D721Med (cell line): Measurements from ENCODE around the gene DDX23.

Experiments
- DNase-seq: peaks from one replicate; pipeline ENCODE4 v3.0.0; 2011; ENCODE audit warnings: low spot score; ENCODE audit not compliant: insufficient read length
- FAIRE-seq: peaks from 2 replicates; lab custom pipeline; 2011; peaks lifted over from hg19 to GRCh38; lab: Jason Lieb, UNC
- TF ChIP-seq, protein P1 (sequence below): IDR thresholded peaks from 2 replicates; pipeline ENCODE4 v1.5.1; 2012; ENCODE audit warnings: mild to moderate bottlenecking, control low read depth; ENCODE audit not compliant: insufficient read depth; ENCODE audit errors: missing control alignments

DDX23 gene

DNA sequence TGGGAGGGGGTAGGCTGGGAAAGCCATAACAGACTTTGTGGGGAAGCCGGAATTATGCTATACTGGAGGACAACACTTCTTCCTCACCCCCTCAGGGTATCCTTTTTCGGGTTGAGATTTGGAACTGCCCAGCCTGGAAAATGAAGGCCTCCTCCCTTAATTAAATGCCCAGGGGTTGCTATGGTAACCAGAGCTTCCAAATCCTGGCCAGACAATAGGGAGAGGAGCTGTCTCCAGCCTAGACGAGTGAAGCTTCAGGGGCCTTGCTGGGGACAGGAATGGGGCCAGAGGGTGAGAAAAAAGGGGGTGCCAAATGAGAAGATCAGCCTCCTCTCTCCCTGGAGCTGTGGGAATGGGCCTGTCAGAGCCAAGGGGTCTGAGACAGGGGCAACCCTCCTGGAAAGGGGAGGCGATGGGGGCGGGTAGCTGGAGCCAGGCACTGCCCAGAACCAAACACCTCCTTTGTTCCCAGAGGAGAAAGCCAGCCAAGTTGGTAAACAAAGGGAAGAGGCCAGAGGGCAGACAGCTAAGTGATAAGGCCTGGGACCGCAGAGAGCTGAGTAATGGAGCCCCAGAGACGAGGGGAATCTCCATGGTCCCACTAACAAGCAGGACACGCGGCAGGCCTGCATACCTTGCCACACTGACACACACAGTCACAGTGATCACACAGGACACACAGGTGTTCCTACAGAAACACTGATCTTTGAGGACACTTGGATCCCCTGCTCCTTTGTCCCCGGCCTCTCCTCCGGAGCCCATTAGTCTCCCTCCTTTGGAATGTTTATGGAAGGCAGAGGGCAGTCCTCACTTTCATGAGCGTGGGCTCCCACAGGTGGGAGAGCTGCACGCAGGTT lies 31.6 kb upstream of the DDX23 start:
- TF ChIP-seq, protein P1, sequence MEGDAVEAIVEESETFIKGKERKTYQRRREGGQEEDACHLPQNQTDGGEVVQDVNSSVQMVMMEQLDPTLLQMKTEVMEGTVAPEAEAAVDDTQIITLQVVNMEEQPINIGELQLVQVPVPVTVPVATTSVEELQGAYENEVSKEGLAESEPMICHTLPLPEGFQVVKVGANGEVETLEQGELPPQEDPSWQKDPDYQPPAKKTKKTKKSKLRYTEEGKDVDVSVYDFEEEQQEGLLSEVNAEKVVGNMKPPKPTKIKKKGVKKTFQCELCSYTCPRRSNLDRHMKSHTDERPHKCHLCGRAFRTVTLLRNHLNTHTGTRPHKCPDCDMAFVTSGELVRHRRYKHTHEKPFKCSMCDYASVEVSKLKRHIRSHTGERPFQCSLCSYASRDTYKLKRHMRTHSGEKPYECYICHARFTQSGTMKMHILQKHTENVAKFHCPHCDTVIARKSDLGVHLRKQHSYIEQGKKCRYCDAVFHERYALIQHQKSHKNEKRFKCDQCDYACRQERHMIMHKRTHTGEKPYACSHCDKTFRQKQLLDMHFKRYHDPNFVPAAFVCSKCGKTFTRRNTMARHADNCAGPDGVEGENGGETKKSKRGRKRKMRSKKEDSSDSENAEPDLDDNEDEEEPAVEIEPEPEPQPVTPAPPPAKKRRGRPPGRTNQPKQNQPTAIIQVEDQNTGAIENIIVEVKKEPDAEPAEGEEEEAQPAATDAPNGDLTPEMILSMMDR, result no peak
- FAIRE-seq (no peak), DNase-seq (no peak)

DNA sequence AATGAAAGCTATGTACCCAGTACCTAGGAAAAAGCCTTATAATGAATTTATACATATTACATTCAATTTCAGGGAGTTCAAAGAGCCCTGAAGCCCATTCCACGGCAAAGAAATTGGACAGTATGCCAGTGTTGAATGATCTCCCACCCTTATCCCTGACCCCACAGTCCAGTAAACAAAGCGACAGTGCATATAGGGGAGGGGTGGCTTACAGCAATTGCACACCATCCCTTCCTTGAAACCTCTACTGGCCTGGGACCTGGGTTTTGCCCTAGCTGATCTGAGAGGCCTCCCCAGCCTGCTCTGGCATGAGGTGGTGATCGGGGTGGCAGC lies 31.0 kb upstream of the DDX23 start:
- TF ChIP-seq, protein P1, result no peak
- DNase-seq (no peak), FAIRE-seq (no peak)

DNA sequence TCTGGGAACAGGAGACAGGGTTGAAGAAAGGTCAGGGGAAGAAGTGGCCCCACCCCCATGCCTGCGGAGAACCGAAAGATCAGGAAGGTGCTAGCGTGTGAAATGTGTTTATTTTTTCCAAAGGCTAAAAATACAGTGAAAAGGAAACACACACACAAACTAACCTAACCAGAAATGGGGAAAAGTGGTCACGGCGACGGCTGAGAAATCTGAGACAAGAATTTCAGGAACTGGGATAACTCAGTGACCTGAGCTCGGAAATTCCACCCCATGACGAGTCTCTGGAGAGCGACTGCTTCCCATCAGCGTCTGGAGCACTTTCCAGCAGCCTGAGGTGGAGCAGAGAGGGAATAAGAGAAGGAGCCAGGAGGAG lies 30.3 kb upstream of the DDX23 start:
- no peak for FAIRE-seq
- no peak for DNase-seq
- TF ChIP-seq, protein P1, result no peak

DNA sequence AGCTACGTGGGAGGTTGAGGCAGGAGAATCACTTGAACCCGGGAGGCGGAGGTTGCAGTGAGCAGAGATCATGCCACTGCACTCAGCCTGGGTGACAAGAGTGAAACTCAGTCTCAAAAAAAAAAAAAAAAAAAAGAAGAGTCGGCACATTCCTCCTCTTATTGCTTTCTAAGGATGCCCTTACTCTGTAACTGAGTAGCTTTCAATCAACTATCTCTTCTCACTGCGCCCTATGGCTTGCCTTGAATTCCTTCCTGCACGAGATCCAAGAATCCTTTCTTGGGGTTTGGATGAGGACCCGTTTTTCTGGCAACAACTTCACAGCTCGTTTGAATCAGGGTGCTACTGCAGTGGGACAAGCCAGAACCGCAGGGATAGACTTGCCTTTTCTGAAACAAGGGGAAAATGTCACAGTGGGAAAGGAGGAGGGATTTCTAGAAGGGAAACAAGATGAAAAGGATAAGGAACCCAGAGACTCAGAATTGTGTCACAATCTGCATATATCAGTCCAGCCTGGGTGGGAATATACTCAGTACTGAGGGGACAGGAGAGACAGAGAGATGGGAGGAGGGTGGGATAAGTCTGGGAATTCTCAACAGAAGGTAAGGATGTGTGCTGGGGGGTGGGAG lies 29.8 kb upstream of the DDX23 start:
- DNase-seq (no peak), FAIRE-seq (no peak)
- TF ChIP-seq, protein P1, result no peak

DNA sequence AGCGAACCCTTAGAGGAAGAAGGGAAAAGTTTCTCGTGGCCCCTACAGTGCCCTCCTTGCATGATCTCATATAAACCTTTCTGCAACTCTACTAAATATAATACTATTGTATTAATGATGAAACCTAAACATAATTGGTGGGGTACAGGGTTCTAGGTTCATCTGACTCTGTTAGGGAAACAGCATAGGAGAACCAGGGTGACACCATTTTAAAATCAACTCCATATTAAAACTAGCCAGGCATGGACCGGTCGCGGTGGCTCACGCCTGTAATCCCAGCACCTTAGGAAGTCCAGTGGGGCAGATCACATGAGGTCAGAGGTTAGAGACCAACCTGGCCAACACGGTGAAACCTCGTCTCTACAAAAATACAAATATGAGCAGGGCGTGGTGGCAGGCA lies 28.7 kb upstream of the DDX23 start:
- no peak for DNase-seq
- no peak for FAIRE-seq

DNA sequence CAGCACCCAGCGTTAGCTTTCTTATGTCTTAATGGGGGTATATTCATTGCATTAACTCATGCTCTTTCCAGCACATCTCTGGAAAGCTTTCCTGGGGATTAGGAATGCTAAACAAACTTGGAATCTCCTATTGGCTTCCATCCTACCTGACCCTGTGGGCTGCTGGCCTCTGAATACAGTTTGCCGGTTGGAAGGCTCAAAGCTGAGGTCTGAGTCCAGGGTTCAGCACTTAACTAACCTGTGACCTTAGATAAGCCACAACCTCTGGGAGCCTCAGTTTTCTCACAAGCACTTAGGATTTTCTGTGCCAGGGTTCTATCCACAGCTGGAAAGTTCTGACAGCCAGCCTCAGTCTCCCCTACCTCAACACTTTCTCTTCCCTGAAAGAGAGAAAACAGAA lies 26.6 kb upstream of the DDX23 start:
- FAIRE-seq (no peak), DNase-seq (no peak)
- TF ChIP-seq, protein P1, result no peak

More for the DNA sequence above, 28.7 kb upstream of the DDX23 start:
- TF ChIP-seq, protein P1, result no peak
